GM12874 (cell line): ENCODE data around the gene PYGO2.

Experiments used
- CTCF ChIP-seq: IDR thresholded peaks from 2 replicates; pipeline ENCODE4 v1.5.1; 2011; ENCODE audit warnings: low read depth, mild to moderate bottlenecking, control low read depth, low read length, moderate library complexity; ENCODE audit not compliant: insufficient read depth

The PYGO2 gene

GRCh38 chr1:154938604-154939399 lies 22.8 kb downstream of the PYGO2 start:
- TF ChIP-seq CTCF = no peak

GRCh38 chr1:154937988-154938386 lies 23.6 kb downstream of the PYGO2 start:
- no peak for TF ChIP-seq CTCF

- no peak; the same call in 1 of the 2 replicates for TF ChIP-seq CTCF
Observed at GRCh38 chr1:154937085-154937987, 24.2 kb downstream of the PYGO2 start.

GRCh38 chr1:154936555-154937084 lies 25.0 kb downstream of the PYGO2 start, which contains the start of gene PMVK:
TSS of gene PMVK (minus strand) at chr1:154936719. CDS start at chr1:154936685, 34 bp downstream.
- TF ChIP-seq CTCF = peak; percentile 40

DNA sequence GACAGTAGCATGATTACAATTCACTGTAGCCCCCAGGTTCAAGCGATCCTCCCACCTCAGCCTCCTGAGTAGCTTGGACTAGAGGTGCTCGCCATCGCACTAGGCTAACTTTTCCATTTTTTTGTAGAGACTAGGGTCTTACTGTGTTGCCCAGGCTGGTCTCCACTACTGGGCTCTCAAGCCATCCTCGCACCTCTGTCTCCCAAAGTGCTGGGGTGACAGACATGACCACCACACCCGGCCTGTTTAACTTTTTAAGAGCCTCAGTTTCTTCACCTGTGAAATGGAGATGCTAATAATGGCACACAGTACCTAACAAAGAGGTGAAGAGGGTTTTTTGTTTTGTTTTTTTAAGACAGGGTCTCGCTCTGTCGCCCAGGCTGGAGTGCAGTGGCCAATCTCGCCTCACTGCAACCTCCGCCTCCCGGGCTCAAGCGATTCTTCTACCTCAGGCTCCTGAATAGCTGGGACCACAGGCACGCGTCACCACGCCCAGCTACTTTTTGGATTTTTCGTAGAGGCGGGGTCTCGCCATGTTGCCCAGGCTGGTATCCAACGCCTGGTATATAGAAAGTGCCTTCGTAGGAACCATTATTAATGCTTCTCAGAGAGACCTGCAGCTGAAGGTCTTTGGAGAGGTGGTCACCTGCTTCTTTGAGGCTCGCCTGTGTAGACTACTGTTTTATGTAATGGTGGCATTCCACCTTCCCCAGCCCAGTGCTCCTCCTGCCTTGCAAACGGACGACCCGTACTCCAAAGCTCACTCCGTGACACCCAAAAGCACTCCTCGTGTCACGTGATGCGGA lies 25.6 kb downstream of the PYGO2 start:
- TF ChIP-seq CTCF = no peak

DNA sequence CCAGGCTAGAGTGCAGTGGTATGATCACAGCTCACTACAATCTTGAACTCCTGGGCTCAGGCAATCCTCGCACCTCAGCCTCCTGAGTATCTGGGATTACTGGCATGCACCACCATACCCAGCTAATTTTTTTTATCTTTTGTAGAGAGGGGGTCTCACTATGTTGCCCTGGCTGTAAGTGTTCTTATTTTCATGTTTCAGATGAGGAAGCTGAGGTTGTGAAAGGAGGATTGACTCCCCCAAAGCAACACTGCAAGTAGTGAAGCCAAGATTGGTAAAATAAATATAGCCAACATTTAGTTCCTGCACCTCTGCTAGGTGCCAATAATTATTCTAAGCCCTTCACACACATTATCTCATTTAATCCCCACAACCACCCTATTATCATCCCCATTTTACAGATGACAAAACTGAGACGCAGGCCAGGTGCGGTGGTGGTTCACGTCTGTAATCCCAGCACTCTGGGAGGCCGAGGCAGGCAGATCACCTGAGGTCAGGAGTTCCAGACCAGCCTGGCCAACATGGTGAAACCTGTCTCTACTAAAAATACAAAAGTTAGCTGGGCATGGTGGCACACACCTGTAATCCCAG lies 27.1 kb downstream of the PYGO2 start:
- TF ChIP-seq CTCF = no peak
